Thyroid gland (tissue), 4 donors: Measurements from ENCODE around the gene ATP9B.

Experiments used
- CTCF ChIP-seq, 6 experiments: fragments of 200-600 bp in 3 of 6; fragments of 450-650 bp in 3 of 6; sonication (generic) in 3 of 6; IDR thresholded peaks; one replicate each; pipeline ENCODE4 v1.5.1; 2016 to 2019; ENCODE audit warnings: antibody characterized with exemption in 6 of 6, mild to moderate bottlenecking in 2 of 6, inconsistent platforms in 1 of 6, moderate library complexity in 1 of 6
- POLR2A ChIP-seq, 2 donors: fragments of 450-650 bp; IDR thresholded peaks; one replicate each; pipeline ENCODE4 v1.6.1; 2017; ENCODE audit warnings: antibody characterized with exemption in 2 of 2, mild to moderate bottlenecking in 2 of 2, moderate library complexity in 1 of 2

DNA sequence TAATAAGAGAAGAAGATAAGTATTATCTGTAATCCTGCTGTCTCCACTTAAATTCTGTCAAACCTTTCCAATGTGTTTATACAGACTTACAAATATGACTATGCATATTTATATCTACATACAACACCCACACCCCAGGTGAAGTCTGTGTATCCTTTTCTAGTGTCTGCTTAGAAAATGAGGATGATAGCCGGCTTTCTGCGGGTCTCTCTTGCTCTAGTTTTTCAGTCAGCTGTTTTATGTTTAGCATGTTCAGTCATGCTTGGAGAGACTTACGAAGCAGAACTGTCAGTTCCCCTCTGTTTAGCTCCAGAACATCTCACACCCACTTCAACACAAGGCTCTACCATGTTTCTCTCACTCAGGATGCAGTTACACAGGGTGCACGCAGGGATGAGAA lies 189.3 kb downstream of the ATP9B start:
- TF ChIP-seq POLR2A (IDR thresholded peaks at IDR 0.05) (no peak), CTCF (IDR thresholded peaks at IDR 0.05) (no peak)
